SU-DHL-6 (cell line): ENCODE results near the gene SRF.
A peak's percentile ranks its signal among the peaks of the same experiment; 100 is the strongest.

ENCODE experiments used
- H2AFZ ChIP-seq: fragments of 200-600 bp; sonication (generic); 2 replicates; pipeline ENCODE4 v1.6.1; 2014; ENCODE audit warnings: low read depth, mild to moderate bottlenecking, moderate library complexity, mixed read lengths, antibody characterized with exemption, low read length; ENCODE audit not compliant: severe bottlenecking
- H3F3A ChIP-seq: fragments of 200-600 bp; shearing (Covaris generic); 2 replicates; pipeline ENCODE4 v1.6.0; 2016; ENCODE audit warnings: antibody characterized with exemption, mild to moderate bottlenecking; ENCODE audit not compliant: insufficient read depth
- H3K27ac ChIP-seq: fragments of 200-600 bp; sonication (generic); 2 replicates; pipeline ENCODE4 v1.5.1; 2016; ENCODE audit warnings: low read depth, mild to moderate bottlenecking, low read length, moderate library complexity, mixed read lengths
- H3K27me3 ChIP-seq: fragments of 200-600 bp; sonication (generic), shearing (Covaris generic); 2 replicates; pipeline ENCODE4 v1.6.0; 2014; ENCODE audit warnings: mild to moderate bottlenecking, low read length
- H3K36me3 ChIP-seq: fragments of 200-600 bp; sonication (generic); 2 replicates; pipeline ENCODE4 v1.6.1; 2014; ENCODE audit warnings: mild to moderate bottlenecking, low read length, mixed read lengths
- H3K4me2 ChIP-seq: fragments of 300-600, 200-600 bp; shearing (Covaris generic), sonication (generic); 2 replicates; pipeline ENCODE4 v1.6.0; 2014; ENCODE audit warnings: low read length, low read depth, mild to moderate bottlenecking; ENCODE audit not compliant: poor library complexity, severe bottlenecking
- H3K4me3 ChIP-seq: fragments of 200-600 bp; sonication (generic); 2 replicates; pipeline ENCODE4 v1.5.1; 2014; ENCODE audit warnings: antibody characterized with exemption, low read length, mild to moderate bottlenecking, mixed read lengths; ENCODE audit not compliant: insufficient read depth, poor library complexity, severe bottlenecking
- H3K79me2 ChIP-seq: fragments of 200-600 bp; sonication (generic); 2 replicates; pipeline ENCODE4 v1.6.1; 2014; ENCODE audit warnings: mild to moderate bottlenecking, low read length, moderate library complexity; ENCODE audit not compliant: insufficient read depth
- H3K9ac ChIP-seq: fragments of 200-600 bp; sonication (generic); 2 replicates; pipeline ENCODE4 v1.7.0; 2014; ENCODE audit warnings: mild to moderate bottlenecking, low read length
- H3K9me2 ChIP-seq: fragments of 200-600 bp; sonication (generic); replicated peaks from 2 replicates; pipeline ENCODE4 v1.6.1; 2014; ENCODE audit warnings: low read length; ENCODE audit not compliant: insufficient read depth
- H3K9me3 ChIP-seq: fragments of 200-600 bp; sonication (generic); 2 replicates; pipeline ENCODE4 v1.6.1; 2014; ENCODE audit warnings: low read length, mixed read lengths; ENCODE audit not compliant: insufficient read depth
- H4K20me1 ChIP-seq: fragments of 200-600 bp; sonication (generic); 2 replicates; pipeline ENCODE4 v1.6.1; 2014; ENCODE audit warnings: low read depth, mild to moderate bottlenecking, antibody characterized with exemption, low read length, moderate library complexity, mixed read lengths
- EZH2phosphoT487 ChIP-seq: fragments of 200-600 bp; sonication (generic), shearing (Covaris generic); conservative IDR thresholded peaks from 2 replicates; pipeline ENCODE4 v1.6.1; 2018; ENCODE audit warnings: mild to moderate bottlenecking, antibody characterized with exemption, low read length, moderate library complexity, mixed read lengths
- TF ChIP-seq, protein P1 (sequence below): fragments of 200-600 bp; sonication (generic); IDR thresholded peaks from one replicate; pipeline ENCODE4 v1.5.1; 2017; ENCODE audit warnings: antibody characterized with exemption, mild to moderate bottlenecking, low read length, moderate library complexity; ENCODE audit not compliant: insufficient read depth, poor library complexity, severe bottlenecking

The SRF gene

GRCh38 chr6:43170931-43171706, at the start of gene SRF:
Gene SRF, plus strand, starts transcription at chr6:43171269. Its CDS starts 388 bp downstream, at chr6:43171657.
- Histone ChIP-seq H3K9ac (peak within 1 kb of the TSS; percentile 90), H3K4me2 (peak within 1 kb of the TSS; percentile 77), H3F3A (peaks cover 25% of the 10 kb centered on the region), H3K4me3 (peak within 1 kb of the TSS; percentile 91), H3K9me3 (no peaks in the 10 kb centered on the region), H3K27me3 (no peaks in the 10 kb centered on the region), H2AFZ (peak within 1 kb of the TSS; percentile 50), H3K36me3 (peaks cover 10% of the 10 kb centered on the region), H3K27ac (peak within 1 kb of the TSS; percentile 68), H3K79me2 (peaks cover 28% of the 10 kb centered on the region), H4K20me1 (peaks cover 5% of the 10 kb centered on the region; the same call in 1 of the 2 replicates), H3K9me2 (no peaks in the 10 kb centered on the region)
- TF ChIP-seq, protein P1, sequence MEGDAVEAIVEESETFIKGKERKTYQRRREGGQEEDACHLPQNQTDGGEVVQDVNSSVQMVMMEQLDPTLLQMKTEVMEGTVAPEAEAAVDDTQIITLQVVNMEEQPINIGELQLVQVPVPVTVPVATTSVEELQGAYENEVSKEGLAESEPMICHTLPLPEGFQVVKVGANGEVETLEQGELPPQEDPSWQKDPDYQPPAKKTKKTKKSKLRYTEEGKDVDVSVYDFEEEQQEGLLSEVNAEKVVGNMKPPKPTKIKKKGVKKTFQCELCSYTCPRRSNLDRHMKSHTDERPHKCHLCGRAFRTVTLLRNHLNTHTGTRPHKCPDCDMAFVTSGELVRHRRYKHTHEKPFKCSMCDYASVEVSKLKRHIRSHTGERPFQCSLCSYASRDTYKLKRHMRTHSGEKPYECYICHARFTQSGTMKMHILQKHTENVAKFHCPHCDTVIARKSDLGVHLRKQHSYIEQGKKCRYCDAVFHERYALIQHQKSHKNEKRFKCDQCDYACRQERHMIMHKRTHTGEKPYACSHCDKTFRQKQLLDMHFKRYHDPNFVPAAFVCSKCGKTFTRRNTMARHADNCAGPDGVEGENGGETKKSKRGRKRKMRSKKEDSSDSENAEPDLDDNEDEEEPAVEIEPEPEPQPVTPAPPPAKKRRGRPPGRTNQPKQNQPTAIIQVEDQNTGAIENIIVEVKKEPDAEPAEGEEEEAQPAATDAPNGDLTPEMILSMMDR = peak; percentile 88
- TF ChIP-seq EZH2phosphoT487 = no peak

DNA sequence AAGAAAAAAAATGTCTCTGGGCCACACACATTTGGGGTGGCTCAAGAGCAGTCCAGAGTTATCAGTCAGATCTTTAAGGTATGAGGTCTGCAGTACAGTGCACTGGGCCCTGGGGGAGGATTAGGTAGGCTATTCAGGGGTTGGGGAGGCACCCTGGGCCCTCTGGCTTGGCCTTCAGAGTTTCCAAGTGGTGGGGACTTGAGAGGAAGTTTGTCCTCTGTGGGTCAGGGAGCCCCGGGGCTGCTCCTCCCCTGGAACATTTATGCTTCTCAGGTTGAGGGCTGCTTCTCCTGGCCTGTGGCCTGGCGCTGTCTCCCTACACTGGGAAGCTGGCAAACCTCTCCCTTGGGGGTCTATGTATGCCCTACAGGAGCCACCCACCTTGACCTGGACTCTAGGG, 48.9 kb upstream of the SRF start:
- Histone ChIP-seq H3K27ac (no peak overlapping the region), H3K27me3 (no peaks in the 10 kb centered on the region), H3K79me2 (no peaks in the 10 kb centered on the region), H3K9me3 (no peaks in the 10 kb centered on the region), H3K36me3 (no peaks in the 10 kb centered on the region), H3K9ac (no peak overlapping the region), H3F3A (no peaks in the 10 kb centered on the region), H2AFZ (no peak overlapping the region), H3K4me3 (no peak overlapping the region), H4K20me1 (no peaks in the 10 kb centered on the region), H3K9me2 (no peaks in the 10 kb centered on the region), H3K4me2 (no peak overlapping the region)
- TF ChIP-seq, protein P1 = no peak
- TF ChIP-seq EZH2phosphoT487 = no peak

DNA sequence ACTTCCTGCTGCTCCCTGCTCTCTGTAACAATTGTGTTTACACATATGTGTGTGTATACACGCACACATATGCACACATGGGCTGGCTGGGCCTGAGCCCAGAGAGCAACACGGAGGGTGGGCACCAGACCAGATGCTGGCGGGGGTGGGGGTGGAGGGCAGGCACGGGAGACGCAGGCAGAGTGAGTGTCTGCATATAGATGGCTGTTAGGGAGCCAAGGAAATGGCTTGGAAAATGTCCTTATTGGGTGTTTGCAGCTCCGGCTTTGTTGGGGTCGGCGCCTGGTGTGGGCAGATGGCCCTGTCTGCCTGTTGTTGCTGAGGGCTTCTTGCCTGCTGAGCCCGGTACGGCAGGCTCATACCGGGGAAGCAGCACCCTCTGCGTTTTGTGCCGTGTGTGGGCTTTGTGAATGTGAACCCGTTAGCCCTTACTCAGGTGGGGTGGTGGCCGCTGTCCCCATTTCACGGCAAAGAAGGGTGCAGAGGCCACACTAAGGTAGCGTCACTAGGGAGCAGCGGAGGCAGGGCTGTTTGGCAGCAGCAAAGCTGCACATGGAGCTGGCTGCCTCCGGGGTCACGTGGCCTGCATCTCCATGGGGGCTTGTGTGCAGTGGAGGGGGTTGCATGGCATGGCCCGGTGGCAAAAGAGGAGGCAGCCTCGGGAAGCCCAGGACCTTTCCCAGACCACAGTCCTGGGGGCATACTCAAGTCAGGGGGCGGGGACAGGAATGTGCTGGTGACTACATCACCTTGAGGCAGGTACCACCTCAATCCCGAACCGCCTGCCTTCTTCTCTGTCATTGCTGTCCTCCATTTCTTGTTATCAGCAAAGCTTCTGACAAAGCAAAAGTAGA, 47.4 kb upstream of the SRF start:
- H3K9me3 ChIP-seq = no peaks in the 10 kb centered on the region
- no peak overlapping the region for H3K9ac ChIP-seq
- H3K79me2 ChIP-seq = no peaks in the 10 kb centered on the region
- H3K27ac ChIP-seq = no peak overlapping the region
- no peak overlapping the region for H3K4me2 ChIP-seq
- no peaks in the 10 kb centered on the region for H3K9me2 ChIP-seq
- no peaks in the 10 kb centered on the region for H3F3A ChIP-seq
- H3K27me3 ChIP-seq = no peaks in the 10 kb centered on the region
- no peaks in the 10 kb centered on the region for H4K20me1 ChIP-seq
- no peak overlapping the region for H3K4me3 ChIP-seq
- TF ChIP-seq, protein P1 = no peak
- TF ChIP-seq EZH2phosphoT487 = no peak
- no peaks in the 10 kb centered on the region for H3K36me3 ChIP-seq
- H2AFZ ChIP-seq = no peak overlapping the region
